Putamen (tissue), 1 donor: Measurements from ENCODE around the gene CDK15.
A peak's percentile ranks its signal among the peaks of the same experiment; 100 is the strongest.

Experiments
- DNase-seq: peaks from one replicate; pipeline ENCODE4 v3.0.0-alpha.2; 2016; ENCODE audit warnings: low spot score

CDK15 gene

GRCh38 chr2:201908901-201909300 is 102.6 kb downstream of the CDK15 start:
- no peak for DNase-seq

GRCh38 chr2:201909348-201909747 is 103.0 kb downstream of the CDK15 start:
- no peak for DNase-seq

GRCh38 chr2:201909961-201910361 is 103.6 kb downstream of the CDK15 start:
- DNase-seq, result no peak

GRCh38 chr2:201911372-201911771 is 105.0 kb downstream of the CDK15 start:
- no peak for DNase-seq

- DNase-seq, result no peak
These were observed 106.9 kb downstream of the CDK15 start for GRCh38 chr2:201913201-201913600.

- no peak for DNase-seq
These were observed 109.1 kb downstream of the CDK15 start for GRCh38 chr2:201915446-201915845.

GRCh38 chr2:201916565-201916964 is 110.2 kb downstream of the CDK15 start:
- no peak for DNase-seq

GRCh38 chr2:201918616-201919307 is 112.4 kb downstream of the CDK15 start:
- DNase-seq, result no peak

- DNase-seq, result no peak
These were observed 112.9 kb downstream of the CDK15 start for GRCh38 chr2:201919308-201919634.

GRCh38 chr2:201923436-201924328 is 117.3 kb downstream of the CDK15 start:
- no peak for DNase-seq

- DNase-seq, result no peak
These were observed 118.1 kb downstream of the CDK15 start for GRCh38 chr2:201924453-201924852.

GRCh38 chr2:201925056-201925455 is 118.7 kb downstream of the CDK15 start:
- no peak for DNase-seq

GRCh38 chr2:201926067-201926466 is 119.7 kb downstream of the CDK15 start:
- no peak for DNase-seq

GRCh38 chr2:201928363-201928762 is 122.0 kb downstream of the CDK15 start:
- DNase-seq, result peak; percentile 41

GRCh38 chr2:201929281-201930026 is 123.1 kb downstream of the CDK15 start:
- no peak for DNase-seq

- no peak for DNase-seq
These were observed 123.7 kb downstream of the CDK15 start for GRCh38 chr2:201930043-201930442.

- no peak for DNase-seq
These were observed 124.5 kb downstream of the CDK15 start for GRCh38 chr2:201930831-201931230.

GRCh38 chr2:201931475-201931874 is 125.1 kb downstream of the CDK15 start:
- no peak for DNase-seq

- no peak for DNase-seq
These were observed 125.6 kb downstream of the CDK15 start for GRCh38 chr2:201931951-201932350.

GRCh38 chr2:201932511-201932910 is 126.2 kb downstream of the CDK15 start:
- DNase-seq, result no peak

GRCh38 chr2:201933792-201934237 is 127.5 kb downstream of the CDK15 start:
- DNase-seq, result no peak

- DNase-seq, result no peak
These were observed 130.5 kb downstream of the CDK15 start for GRCh38 chr2:201936817-201937216.

GRCh38 chr2:201937343-201937742 is 131.0 kb downstream of the CDK15 start:
- DNase-seq, result no peak
